Lower lobe of right lung (tissue), 2 donors: ENCODE results near the gene BFSP2. TPM values are rescaled to one million over a fixed set of nuclear protein-coding genes. Genes with fewer than 3 reads are reported as not detected.
A peak's percentile ranks its signal among the peaks of the same experiment; 100 is the strongest.

Source experiments
- ATAC-seq, 2 donors: fragments of 200-7000 bp; cut with Tn5 transposase; one replicate each; pipeline ENCODE4 v1.9.1; 2020 to 2022; ENCODE audit warnings: mild to moderate bottlenecking in 2 of 2, moderate library complexity in 2 of 2
- DNase-seq: peaks from one replicate; pipeline ENCODE4 v3.0.0-alpha.2; 2020
- H3K27ac ChIP-seq: fragments of 200-600 bp; one replicate; pipeline ENCODE4 v1.8.0; 2022
- H3K27me3 ChIP-seq: fragments of 200-600 bp; one replicate; pipeline ENCODE4 v1.8.0; 2022; ENCODE audit warnings: low read depth
- H3K36me3 ChIP-seq: fragments of 200-600 bp; one replicate; pipeline ENCODE4 v1.8.0; 2022; ENCODE audit warnings: mild to moderate bottlenecking
- H3K4me1 ChIP-seq: fragments of 200-600 bp; one replicate; pipeline ENCODE4 v1.8.0; 2022
- H3K4me3 ChIP-seq: fragments of 200-600 bp; one replicate; pipeline ENCODE4 v1.8.0; 2022; ENCODE audit warnings: mild to moderate bottlenecking
- H3K9me3 ChIP-seq: fragments of 200-600 bp; one replicate; pipeline ENCODE4 v1.8.0; 2022
- intact Hi-C: fragments of 100-400 bp; cut with DNase I; formaldehyde crosslinking; loops from one replicate; pipeline ENCODE4 v1.11.0; 2022
- long read RNA-seq: library from polyadenylated mRNA; unstranded; transcript quantifications from one replicate; pipeline ENCODE4 v2.0.0, GENCODE V29; 2021
- total RNA-seq: library from RNA; stranded (reverse); fragmentation: NEBNext Ultra II Directional; extraction: Animal tissue kit (Norgen Biotek cat#: 25700); gene quantifications from one replicate; pipeline ENCODE4 v1.2.1, GENCODE V29; 2021
- TF ChIP-seq, protein P1 (sequence below): fragments of 200-600 bp; IDR thresholded peaks from one replicate; pipeline ENCODE4 v1.8.0; 2022; ENCODE audit warnings: antibody characterized with exemption, mild to moderate bottlenecking
- donor health status: DM: no; HTN: yes; CAD: no; lungs with severe emphysema.

The BFSP2 gene, protein sequence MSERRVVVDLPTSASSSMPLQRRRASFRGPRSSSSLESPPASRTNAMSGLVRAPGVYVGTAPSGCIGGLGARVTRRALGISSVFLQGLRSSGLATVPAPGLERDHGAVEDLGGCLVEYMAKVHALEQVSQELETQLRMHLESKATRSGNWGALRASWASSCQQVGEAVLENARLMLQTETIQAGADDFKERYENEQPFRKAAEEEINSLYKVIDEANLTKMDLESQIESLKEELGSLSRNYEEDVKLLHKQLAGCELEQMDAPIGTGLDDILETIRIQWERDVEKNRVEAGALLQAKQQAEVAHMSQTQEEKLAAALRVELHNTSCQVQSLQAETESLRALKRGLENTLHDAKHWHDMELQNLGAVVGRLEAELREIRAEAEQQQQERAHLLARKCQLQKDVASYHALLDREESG
- total RNA-seq = not detected
- long read RNA-seq, partial matches to known transcripts = 0 of 2 reads
- long read RNA-seq, other reads (novel, unspliced or antisense) = 2 of 2 reads

- Histone ChIP-seq H3K27ac (no peak within 1 kb of the TSS), H3K9me3 (no peaks in the 10 kb centered on the region), H3K27me3 (no peaks in the 10 kb centered on the region), H3K4me1 (no peaks in the 10 kb centered on the region), H3K36me3 (no peaks in the 10 kb centered on the region), H3K4me3 (no peak within 1 kb of the TSS)
- TF ChIP-seq, protein P1, sequence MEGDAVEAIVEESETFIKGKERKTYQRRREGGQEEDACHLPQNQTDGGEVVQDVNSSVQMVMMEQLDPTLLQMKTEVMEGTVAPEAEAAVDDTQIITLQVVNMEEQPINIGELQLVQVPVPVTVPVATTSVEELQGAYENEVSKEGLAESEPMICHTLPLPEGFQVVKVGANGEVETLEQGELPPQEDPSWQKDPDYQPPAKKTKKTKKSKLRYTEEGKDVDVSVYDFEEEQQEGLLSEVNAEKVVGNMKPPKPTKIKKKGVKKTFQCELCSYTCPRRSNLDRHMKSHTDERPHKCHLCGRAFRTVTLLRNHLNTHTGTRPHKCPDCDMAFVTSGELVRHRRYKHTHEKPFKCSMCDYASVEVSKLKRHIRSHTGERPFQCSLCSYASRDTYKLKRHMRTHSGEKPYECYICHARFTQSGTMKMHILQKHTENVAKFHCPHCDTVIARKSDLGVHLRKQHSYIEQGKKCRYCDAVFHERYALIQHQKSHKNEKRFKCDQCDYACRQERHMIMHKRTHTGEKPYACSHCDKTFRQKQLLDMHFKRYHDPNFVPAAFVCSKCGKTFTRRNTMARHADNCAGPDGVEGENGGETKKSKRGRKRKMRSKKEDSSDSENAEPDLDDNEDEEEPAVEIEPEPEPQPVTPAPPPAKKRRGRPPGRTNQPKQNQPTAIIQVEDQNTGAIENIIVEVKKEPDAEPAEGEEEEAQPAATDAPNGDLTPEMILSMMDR = no peak
- peak in 1 of 2 donors; percentile 27 for ATAC-seq
- intact Hi-C loops = no loop called here
- DNase-seq = no peak
Measured at GRCh38 chr3:133400006-133400515, at the start of gene BFSP2. Gene BFSP2 (plus strand): TSS chr3:133400056. CDS start chr3:133400084, 28 bp downstream.

GRCh38 chr3:133354721-133355120 lies 45.1 kb upstream of the BFSP2 start:
- Histone ChIP-seq H3K9me3 (no peaks in the 10 kb centered on the region), H3K27ac (no peak overlapping the region), H3K4me1 (no peaks in the 10 kb centered on the region), H3K4me3 (no peak overlapping the region), H3K27me3 (no peaks in the 10 kb centered on the region), H3K36me3 (no peaks in the 10 kb centered on the region)
- TF ChIP-seq, protein P1 = no peak
- DNase-seq (no peak), ATAC-seq (no peak)
- intact Hi-C loops = no loop called here

GRCh38 chr3:133360476-133360875 lies 39.4 kb upstream of the BFSP2 start:
- no peak overlapping the region for H3K4me3 ChIP-seq
- TF ChIP-seq, protein P1 = no peak
- H3K27me3 ChIP-seq = no peaks in the 10 kb centered on the region
- DNase-seq (no peak), ATAC-seq (no peak)
- no peaks in the 10 kb centered on the region for H3K36me3 ChIP-seq
- intact Hi-C loops = no loop called here
- H3K27ac ChIP-seq = no peak overlapping the region
- H3K9me3 ChIP-seq = no peaks in the 10 kb centered on the region
- H3K4me1 ChIP-seq = no peaks in the 10 kb centered on the region

- DNase-seq (no peak), ATAC-seq (no peak)
- H3K4me3 ChIP-seq = no peak overlapping the region
- no peaks in the 10 kb centered on the region for H3K36me3 ChIP-seq
- intact Hi-C loops = no loop called here
- H3K4me1 ChIP-seq = no peaks in the 10 kb centered on the region
- H3K27ac ChIP-seq = no peak overlapping the region
- TF ChIP-seq, protein P1 = no peak
- H3K27me3 ChIP-seq = no peaks in the 10 kb centered on the region
- no peaks in the 10 kb centered on the region for H3K9me3 ChIP-seq
Measured at GRCh38 chr3:133361011-133361410, 38.8 kb upstream of the BFSP2 start.

GRCh38 chr3:133361435-133361834 lies 38.4 kb upstream of the BFSP2 start:
- Histone ChIP-seq H3K27me3 (no peaks in the 10 kb centered on the region), H3K4me3 (no peak overlapping the region), H3K4me1 (no peaks in the 10 kb centered on the region), H3K9me3 (no peaks in the 10 kb centered on the region), H3K27ac (no peak overlapping the region), H3K36me3 (no peaks in the 10 kb centered on the region)
- TF ChIP-seq, protein P1 = no peak
- DNase-seq (no peak), ATAC-seq (no peak)
- intact Hi-C loops = no loop called here
